ENCODE results near the gene CD99.

CD99 gene

DNA sequence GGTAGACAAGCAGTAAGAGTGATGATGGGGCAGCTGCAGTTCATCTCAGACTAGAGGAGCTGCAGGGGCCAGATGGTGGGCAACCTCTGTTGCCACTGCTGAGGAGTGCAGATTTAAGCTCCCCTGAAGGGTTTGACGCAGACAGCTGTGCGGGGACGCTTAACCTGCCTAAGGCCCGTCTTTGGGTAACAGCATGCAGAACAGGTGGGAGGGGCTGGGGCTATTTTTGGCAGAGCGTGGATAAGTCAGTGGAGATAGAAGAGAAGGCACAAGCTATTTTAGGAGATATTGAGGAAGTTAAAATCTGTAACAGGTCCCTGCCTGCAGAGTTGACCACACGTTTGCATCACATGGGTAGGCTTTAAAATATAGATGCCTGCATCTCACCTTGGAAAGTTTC lies 10.5 kb downstream of the CD99 start:
- POLR2A ChIA-PET = no interaction called here
- CTCF ChIA-PET = no interaction called here
- TF ChIP-seq, protein P1, sequence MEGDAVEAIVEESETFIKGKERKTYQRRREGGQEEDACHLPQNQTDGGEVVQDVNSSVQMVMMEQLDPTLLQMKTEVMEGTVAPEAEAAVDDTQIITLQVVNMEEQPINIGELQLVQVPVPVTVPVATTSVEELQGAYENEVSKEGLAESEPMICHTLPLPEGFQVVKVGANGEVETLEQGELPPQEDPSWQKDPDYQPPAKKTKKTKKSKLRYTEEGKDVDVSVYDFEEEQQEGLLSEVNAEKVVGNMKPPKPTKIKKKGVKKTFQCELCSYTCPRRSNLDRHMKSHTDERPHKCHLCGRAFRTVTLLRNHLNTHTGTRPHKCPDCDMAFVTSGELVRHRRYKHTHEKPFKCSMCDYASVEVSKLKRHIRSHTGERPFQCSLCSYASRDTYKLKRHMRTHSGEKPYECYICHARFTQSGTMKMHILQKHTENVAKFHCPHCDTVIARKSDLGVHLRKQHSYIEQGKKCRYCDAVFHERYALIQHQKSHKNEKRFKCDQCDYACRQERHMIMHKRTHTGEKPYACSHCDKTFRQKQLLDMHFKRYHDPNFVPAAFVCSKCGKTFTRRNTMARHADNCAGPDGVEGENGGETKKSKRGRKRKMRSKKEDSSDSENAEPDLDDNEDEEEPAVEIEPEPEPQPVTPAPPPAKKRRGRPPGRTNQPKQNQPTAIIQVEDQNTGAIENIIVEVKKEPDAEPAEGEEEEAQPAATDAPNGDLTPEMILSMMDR (IDR thresholded peaks at IDR 0.05; ENCODE audit: insufficient read depth, low read length, missing control alignments) = no peak
- no peak for DNase-seq (ENCODE audit: low read depth, low spot score)
- H3K4me3 ChIP-seq (ENCODE audit: low read depth, low read length) = no peak overlapping the region

DNA sequence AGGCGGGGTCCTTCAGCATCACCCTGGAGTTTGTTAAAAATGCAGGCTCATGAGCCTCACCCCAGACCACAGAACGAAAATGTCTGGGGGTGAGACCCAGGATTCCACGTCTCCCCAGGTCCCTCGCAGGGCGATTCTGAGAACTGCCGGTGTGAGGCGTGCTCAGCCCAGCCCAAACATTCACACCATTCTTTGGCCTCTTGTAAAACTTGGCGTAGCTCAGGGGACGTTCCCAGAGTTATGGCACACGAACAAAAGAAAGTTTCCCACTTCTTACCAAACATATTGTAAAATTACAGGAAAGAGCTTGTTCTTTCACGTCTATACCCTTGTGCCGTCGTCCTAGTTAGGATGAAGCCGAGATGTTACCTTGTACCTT lies 12.9 kb downstream of the CD99 start:
- no peak overlapping the region for H3K4me3 ChIP-seq (ENCODE audit: low read depth, low read length)
- TF ChIP-seq, protein P1 (IDR thresholded peaks at IDR 0.05; ENCODE audit: insufficient read depth, low read length, missing control alignments) = no peak
- CTCF ChIA-PET = no interaction called here
- POLR2A ChIA-PET = no interaction called here
- DNase-seq (ENCODE audit: low read depth, low spot score) = no peak

DNA sequence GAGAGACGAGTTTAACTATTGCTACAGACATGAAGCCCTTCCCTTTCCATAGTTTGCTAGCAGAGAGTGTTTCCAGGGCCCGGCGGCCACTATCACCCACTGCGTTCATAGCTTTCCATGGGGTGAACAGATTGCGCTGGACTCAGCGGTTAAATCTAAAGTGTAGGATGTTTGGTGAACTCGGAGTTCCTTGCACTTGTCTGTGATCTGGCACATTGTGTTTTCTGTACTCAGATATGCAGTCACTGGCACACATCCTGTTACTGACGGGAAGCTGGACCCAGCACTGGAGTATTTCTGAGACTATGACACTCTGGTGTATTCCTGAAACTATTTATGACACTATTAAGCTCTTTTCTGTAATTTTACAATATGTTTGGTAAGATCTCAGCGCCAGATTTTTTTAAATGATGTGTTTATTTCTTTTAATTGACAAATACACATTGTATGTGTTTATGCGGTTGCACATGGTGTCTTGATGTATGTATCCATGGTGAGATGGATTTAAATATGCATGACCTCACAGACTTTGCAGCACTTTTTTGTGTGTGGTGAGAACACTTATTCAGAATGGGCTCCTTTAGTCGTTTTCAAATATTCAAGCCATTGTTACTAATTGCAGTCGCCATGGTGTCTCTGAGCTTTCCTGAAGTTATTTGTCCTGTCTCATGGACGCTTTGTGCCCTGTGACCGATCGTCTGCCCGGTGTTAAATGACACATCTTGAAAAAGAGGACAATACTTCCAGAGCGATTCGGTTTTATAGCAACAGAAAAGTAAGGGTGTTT lies 14.1 kb downstream of the CD99 start:
- TF ChIP-seq, protein P1 (IDR thresholded peaks at IDR 0.05; ENCODE audit: insufficient read depth, low read length, missing control alignments) = no peak
- ChIA-PET POLR2A (no interaction called here), CTCF (no interaction called here)

DNA sequence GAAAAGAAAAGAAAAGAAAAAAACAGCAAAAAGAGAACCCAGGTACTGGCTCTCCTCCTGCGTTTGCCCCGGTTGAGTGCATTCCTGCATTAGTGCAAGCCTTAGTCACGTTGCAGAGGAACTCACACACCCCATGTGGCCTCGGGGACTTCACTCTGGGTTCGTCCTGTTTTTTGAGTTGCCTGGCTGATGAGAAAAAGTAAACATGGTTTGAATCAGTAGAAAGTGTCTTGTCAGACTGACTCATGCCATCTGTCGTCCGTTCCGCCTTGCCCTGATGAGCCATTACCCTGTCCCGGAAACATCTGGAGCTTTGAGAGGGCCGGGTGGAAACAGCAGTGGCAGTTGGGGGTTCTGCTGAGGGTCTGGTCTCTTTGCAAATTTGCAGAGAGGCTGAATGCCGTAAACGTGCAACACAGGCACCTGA lies 16.3 kb downstream of the CD99 start:
- TF ChIP-seq, protein P1 (IDR thresholded peaks at IDR 0.05; ENCODE audit: insufficient read depth, low read length, missing control alignments) = no peak
- POLR2A ChIA-PET = no interaction called here
- CTCF ChIA-PET = no interaction called here
- H3K4me3 ChIP-seq (ENCODE audit: low read depth, low read length) = peak overlapping the region; percentile 23
- DNase-seq (ENCODE audit: low read depth, low spot score) = peak; percentile 76

More for the DNA sequence above, 14.1 kb downstream of the CD99 start:
- DNase-seq (ENCODE audit: low read depth, low spot score) = no peak
- no peak overlapping the region for H3K4me3 ChIP-seq (ENCODE audit: low read depth, low read length)

DNA sequence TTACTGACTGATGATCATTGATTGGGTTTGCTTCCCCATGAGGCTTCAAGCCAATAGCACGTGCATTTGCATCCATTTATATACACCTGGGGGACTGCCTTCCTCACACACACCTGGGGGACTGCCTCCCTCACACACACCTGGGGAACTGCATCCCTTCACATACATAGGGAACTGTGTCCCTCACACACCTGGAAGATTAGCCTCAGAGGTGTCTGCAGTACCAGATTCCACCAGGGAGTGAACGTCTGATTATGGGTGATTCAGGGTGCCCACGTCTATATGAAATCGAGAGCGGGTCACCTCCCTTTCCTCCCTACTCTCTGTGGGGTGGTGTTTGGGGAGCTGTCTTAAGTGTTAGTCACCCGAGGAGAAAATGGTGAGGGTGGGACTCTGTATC lies 16.9 kb downstream of the CD99 start:
- H3K4me3 ChIP-seq (ENCODE audit: low read depth, low read length) = no peak overlapping the region
- ChIA-PET CTCF (no interaction called here), POLR2A (no interaction called here)
- TF ChIP-seq, protein P1 (IDR thresholded peaks at IDR 0.05; ENCODE audit: insufficient read depth, low read length, missing control alignments) = no peak
- DNase-seq (ENCODE audit: low read depth, low spot score) = no peak

DNA sequence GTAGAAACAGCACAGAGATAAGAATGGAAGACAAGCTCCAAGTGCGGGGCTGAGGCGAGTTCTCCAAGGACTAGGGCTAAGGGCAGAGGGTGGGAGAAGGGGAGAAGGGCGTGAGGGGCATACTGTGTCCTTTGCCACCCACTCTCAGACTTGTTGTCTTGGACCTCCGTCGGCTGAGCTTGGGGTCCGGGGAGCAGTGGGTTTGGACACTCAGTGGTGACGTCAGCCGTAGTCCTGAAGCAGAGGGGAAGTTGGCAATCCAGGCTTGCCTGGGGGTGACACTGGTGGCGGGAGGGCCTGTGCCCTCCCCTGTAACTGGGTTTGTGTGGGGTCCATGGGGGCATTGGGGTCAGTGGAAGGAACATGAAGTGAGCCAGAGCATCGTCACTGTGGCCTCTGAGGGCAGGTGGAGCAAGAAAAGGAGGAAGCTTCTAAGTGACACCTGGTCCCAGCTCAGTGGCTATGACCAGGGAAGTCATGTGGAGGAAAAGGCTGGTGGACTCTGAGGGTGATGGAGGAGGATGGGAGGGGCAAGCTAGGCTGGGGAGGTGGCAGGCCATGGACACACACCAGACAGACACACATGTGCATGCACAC lies 17.6 kb downstream of the CD99 start:
- DNase-seq (ENCODE audit: low read depth, low spot score) = no peak
- CTCF ChIA-PET = no interaction called here
- POLR2A ChIA-PET = no interaction called here
- H3K4me3 ChIP-seq (ENCODE audit: low read depth, low read length) = no peak overlapping the region
- TF ChIP-seq, protein P1 (IDR thresholded peaks at IDR 0.05; ENCODE audit: insufficient read depth, low read length, missing control alignments) = no peak

Data from AG04449 (cell line).